Measurements from ENCODE around the gene ALDH2. TPM values are rescaled to one million over a fixed set of nuclear protein-coding genes. Genes with fewer than 3 reads are reported as not detected.

Gene ALDH2
- total RNA-seq, 2 donors from 2014 or later = 99.0 to 135 TPM

- Histone ChIP-seq H3K27ac (no peak overlapping the region), H3K4me1 (ENCODE audit: control insufficient read depth in 1 of 2, low read depth in 2 of 2) (peaks cover 0 to 6% of the 10 kb centered on the region in 2 donors), H3K27me3 (replicated peaks; ENCODE audit: insufficient read depth) (no peaks in the 10 kb centered on the region), H3K36me3 (peaks cover 14% of the 10 kb centered on the region), H3K4me3 (no peak overlapping the region), H3K9me3 (no peaks in the 10 kb centered on the region)
- no peak for DNase-seq (ENCODE audit: low spot score)
- ATAC-seq (ENCODE audit: insufficient number of reproducible peaks, low FRiP score, low read depth) = no peak
- no peak for TF ChIP-seq CTCF (IDR thresholded peaks at IDR 0.05)
These were observed 83.8 kb downstream of the ALDH2 start for GRCh38 chr12:111850526-111850925.

- Histone ChIP-seq H3K4me3 (no peak overlapping the region), H3K27me3 (replicated peaks; ENCODE audit: insufficient read depth) (no peaks in the 10 kb centered on the region), H3K36me3 (no peaks in the 10 kb centered on the region), H3K4me1 (ENCODE audit: control insufficient read depth in 1 of 2, low read depth in 2 of 2) (no peaks in the 10 kb centered on the region), H3K9me3 (no peaks in the 10 kb centered on the region), H3K27ac (no peak overlapping the region)
- no peak for TF ChIP-seq CTCF (IDR thresholded peaks at IDR 0.05)
- ATAC-seq (ENCODE audit: insufficient number of reproducible peaks, low FRiP score, low read depth) (no peak), DNase-seq (ENCODE audit: low spot score) (no peak)
These were observed 91.5 kb downstream of the ALDH2 start for GRCh38 chr12:111858186-111858585.

GRCh38 chr12:111858778-111859177, 92.0 kb downstream of the ALDH2 start:
- no peaks in the 10 kb centered on the region for H3K27me3 ChIP-seq (replicated peaks; ENCODE audit: insufficient read depth)
- DNase-seq (ENCODE audit: low spot score) (no peak), ATAC-seq (ENCODE audit: insufficient number of reproducible peaks, low FRiP score, low read depth) (no peak)
- no peaks in the 10 kb centered on the region for H3K36me3 ChIP-seq
- no peak overlapping the region for H3K27ac ChIP-seq
- TF ChIP-seq CTCF (IDR thresholded peaks at IDR 0.05) = no peak
- H3K4me1 ChIP-seq (ENCODE audit: control insufficient read depth in 1 of 2, low read depth in 2 of 2) = no peaks in the 10 kb centered on the region
- H3K4me3 ChIP-seq = no peak overlapping the region
- no peaks in the 10 kb centered on the region for H3K9me3 ChIP-seq

- Histone ChIP-seq H3K4me3 (no peak overlapping the region), H3K36me3 (peaks cover 6% of the 10 kb centered on the region), H3K27me3 (replicated peaks; ENCODE audit: insufficient read depth) (no peaks in the 10 kb centered on the region), H3K4me1 (ENCODE audit: control insufficient read depth in 1 of 2, low read depth in 2 of 2) (peaks cover 0 to 8% of the 10 kb centered on the region in 2 donors), H3K27ac (no peak overlapping the region), H3K9me3 (no peaks in the 10 kb centered on the region)
- no peak for TF ChIP-seq CTCF (IDR thresholded peaks at IDR 0.05)
- no peak for ATAC-seq (ENCODE audit: insufficient number of reproducible peaks, low FRiP score, low read depth)
- DNase-seq (ENCODE audit: low spot score) = no peak
These were observed 98.2 kb downstream of the ALDH2 start for GRCh38 chr12:111864913-111865312.

Other genes starting within 250 kb of the ALDH2 start
- 100 to 1,000 TPM in 1 of 2 donors, 10 to 100 TPM in 1; 81.0 to 109 TPM for gene ATXN2, start 167.6 kb upstream of the ALDH2 start, total RNA-seq
- 10 to 100 TPM; 14.1 to 22.6 TPM for gene BRAP, start 81.0 kb upstream of the ALDH2 start, total RNA-seq
- 10 to 100 TPM; 15.8 to 17.6 TPM for gene ACAD10, start 80.9 kb upstream of the ALDH2 start, total RNA-seq
- 10 to 100 TPM; 35.7 to 72.2 TPM for gene MAPKAPK5, start 75.3 kb downstream of the ALDH2 start, total RNA-seq
- gene TMEM116, start 246.2 kb downstream of the ALDH2 start, total RNA-seq = 10 to 100 TPM; 13.5 to 13.9 TPM
- gene ERP29, start 246.5 kb downstream of the ALDH2 start, total RNA-seq = 10 to 100 TPM; 33.1 to 43.6 TPM